AG08396 (cell line): Measurements from ENCODE around the gene ZNF286A.
"Not testable (repeated sequence)": the region's sequence is repeated elsewhere in the genome, so short reads cannot be mapped to it uniquely, and the experiment has no call there.

Experiments used
- DNase-seq: peaks from one replicate; pipeline ENCODE4 v3.0.0; 2012; ENCODE audit warnings: low spot score, mixed read lengths

The ZNF286A gene

GRCh38 chr17:15699413-15699924 lies at the start of gene ZNF286A:
ZNF286A (plus strand) TSS chr17:15699752; CDS start chr17:15700330, 578 bp downstream.
- peak; percentile 96 for DNase-seq

- DNase-seq = peak; percentile 20
Observed at GRCh38 chr17:15649861-15650421, 49.6 kb upstream of the ZNF286A start.

- no peak for DNase-seq
Observed at GRCh38 chr17:15650741-15651582, 48.6 kb upstream of the ZNF286A start.

- DNase-seq = peak; percentile 91
Observed at GRCh38 chr17:15651583-15652110, 47.9 kb upstream of the ZNF286A start.

GRCh38 chr17:15652960-15653359 lies 46.6 kb upstream of the ZNF286A start:
- no peak for DNase-seq

GRCh38 chr17:15654401-15654800 lies 45.2 kb upstream of the ZNF286A start:
- not testable (repeated sequence) for DNase-seq

GRCh38 chr17:15654886-15655561 lies 44.5 kb upstream of the ZNF286A start:
- DNase-seq = no peak

GRCh38 chr17:15657868-15658267 lies 41.7 kb upstream of the ZNF286A start:
- no peak for DNase-seq

- DNase-seq = no peak
Observed at GRCh38 chr17:15658296-15658695, 41.3 kb upstream of the ZNF286A start.

- DNase-seq = no peak
Observed at GRCh38 chr17:15659236-15659635, 40.3 kb upstream of the ZNF286A start.

- DNase-seq = no peak
Observed at GRCh38 chr17:15659663-15660062, 39.9 kb upstream of the ZNF286A start.

- no peak for DNase-seq
Observed at GRCh38 chr17:15660077-15660476, 39.5 kb upstream of the ZNF286A start.

- DNase-seq = no peak
Observed at GRCh38 chr17:15662681-15663080, 36.9 kb upstream of the ZNF286A start.

GRCh38 chr17:15663176-15663575 lies 36.4 kb upstream of the ZNF286A start:
- DNase-seq = no peak

GRCh38 chr17:15663691-15664090 lies 35.9 kb upstream of the ZNF286A start:
- DNase-seq = no peak

GRCh38 chr17:15669526-15669925 lies 30.0 kb upstream of the ZNF286A start:
- not testable (repeated sequence) for DNase-seq

GRCh38 chr17:15674640-15675039 lies 24.9 kb upstream of the ZNF286A start:
- DNase-seq = not testable (repeated sequence)

- not testable (repeated sequence) for DNase-seq
Observed at GRCh38 chr17:15675991-15676390, 23.6 kb upstream of the ZNF286A start.

- not testable (repeated sequence) for DNase-seq
Observed at GRCh38 chr17:15683135-15683534, 16.4 kb upstream of the ZNF286A start.

GRCh38 chr17:15683824-15684478 lies 15.6 kb upstream of the ZNF286A start, which contains the start of gene TRIM16:
TRIM16 (minus strand) TSS chr17:15684311; CDS start chr17:15651609, 32,702 bp downstream.
- DNase-seq = peak; percentile 60

GRCh38 chr17:15687494-15687893 lies 12.1 kb upstream of the ZNF286A start:
- DNase-seq = not testable (repeated sequence)

GRCh38 chr17:15698967-15699366 lies 585 bp upstream of the ZNF286A start:
- not testable (repeated sequence) for DNase-seq
